HG03097 (cell line): ENCODE measurements around the gene RAB3IL1.

Source experiments
- ATAC-seq: cut with Tn5 transposase; IDR thresholded peaks from one replicate; pipeline ENCODE4 v1.9.1; 2021; ENCODE audit not compliant: unreplicated experiment, low FRiP score

The RAB3IL1 gene

GRCh38 chr11:61922539-61922938 is 5.2 kb upstream of the RAB3IL1 start:
- ATAC-seq = no peak

- no peak for ATAC-seq
These were observed 4.1 kb upstream of the RAB3IL1 start for GRCh38 chr11:61921446-61921845.

- ATAC-seq = no peak
These were observed 2.6 kb upstream of the RAB3IL1 start for GRCh38 chr11:61919705-61920631.

GRCh38 chr11:61918938-61919704 is 1.8 kb upstream of the RAB3IL1 start:
- ATAC-seq = no peak

- ATAC-seq = no peak
These were observed 1.0 kb upstream of the RAB3IL1 start for GRCh38 chr11:61918251-61918937.

- no peak for ATAC-seq
These were observed 531 bp downstream of the RAB3IL1 start for GRCh38 chr11:61916737-61917333.

GRCh38 chr11:61914471-61915171 is 2.7 kb downstream of the RAB3IL1 start:
- no peak for ATAC-seq

- no peak for ATAC-seq
These were observed 3.5 kb downstream of the RAB3IL1 start for GRCh38 chr11:61913699-61914395.

GRCh38 chr11:61912991-61913698 is 4.2 kb downstream of the RAB3IL1 start:
- no peak for ATAC-seq

- ATAC-seq = no peak
These were observed 4.9 kb downstream of the RAB3IL1 start for GRCh38 chr11:61912530-61912898.

GRCh38 chr11:61911701-61912529 is 5.5 kb downstream of the RAB3IL1 start:
- ATAC-seq = no peak

GRCh38 chr11:61911128-61911700 is 6.2 kb downstream of the RAB3IL1 start:
- no peak for ATAC-seq

- ATAC-seq = no peak
These were observed 6.9 kb downstream of the RAB3IL1 start for GRCh38 chr11:61910187-61911127.

GRCh38 chr11:61908730-61909316 is 8.5 kb downstream of the RAB3IL1 start:
- ATAC-seq = no peak

GRCh38 chr11:61907871-61908729 is 9.3 kb downstream of the RAB3IL1 start:
- ATAC-seq = no peak
